Hematopoietic multipotent progenitor cell treated with erythropoietin and hydrocortisone succinate and interleukin-3 and kit ligand, for 17 days (in vitro differentiated cells): ENCODE measurements around the gene HIKESHI.

Source experiments
- DNase-seq: peaks from one replicate; pipeline ENCODE4 v3.0.0-alpha.2; 2015; ENCODE audit warnings: low spot score

The HIKESHI gene

GRCh38 chr11:86374586-86374985 is 72.5 kb downstream of the HIKESHI start, which contains the start of gene CCDC81:
Gene CCDC81 (plus strand): TSS chr11:86374887. CDS start chr11:86375164, 277 bp downstream.
- DNase-seq, result no peak

- DNase-seq, result no peak
Observed at GRCh38 chr11:86377972-86378371, 75.9 kb downstream of the HIKESHI start.

- DNase-seq, result no peak
Observed at GRCh38 chr11:86380295-86381059, 78.4 kb downstream of the HIKESHI start.

GRCh38 chr11:86383041-86383955 is 81.3 kb downstream of the HIKESHI start:
- DNase-seq, result no peak

DNA sequence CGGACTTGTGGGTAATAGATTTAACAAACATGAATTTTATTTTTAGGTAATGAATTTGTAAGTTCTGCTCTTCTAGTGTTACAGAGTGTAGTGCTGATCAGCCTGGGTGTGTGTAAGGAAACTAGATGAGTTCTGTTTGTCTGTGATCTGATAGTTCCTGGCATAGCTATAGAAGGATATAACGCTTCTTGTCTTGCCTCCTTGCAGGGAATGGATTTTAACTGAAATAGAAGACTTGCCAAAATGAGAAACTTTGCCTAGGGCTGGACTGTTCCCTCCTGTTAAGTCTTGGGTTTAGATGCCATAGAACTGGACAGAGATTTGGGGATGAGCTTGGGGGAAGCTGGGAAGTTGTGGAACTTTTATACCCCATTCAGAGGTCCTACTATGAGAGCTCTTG is 84.2 kb downstream of the HIKESHI start:
- DNase-seq, result no peak

DNA sequence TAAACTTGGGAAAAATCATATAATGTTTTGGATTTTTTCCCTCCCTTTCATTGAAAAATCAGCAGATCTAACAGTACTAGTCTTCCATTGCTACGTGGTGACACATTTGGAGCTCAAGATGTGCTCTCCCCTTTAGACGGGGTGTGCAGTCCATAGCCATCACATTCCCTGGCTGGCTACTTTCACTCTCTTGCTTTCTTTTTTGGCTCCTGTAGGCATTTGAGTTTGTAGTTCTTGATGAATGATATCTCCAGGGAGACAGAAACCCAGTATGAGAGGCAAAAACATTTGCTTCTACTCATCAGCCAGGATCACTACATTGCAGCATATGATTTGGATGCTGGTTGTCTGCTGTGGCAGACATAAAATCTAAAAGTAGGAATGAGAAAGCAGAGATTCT is 84.7 kb downstream of the HIKESHI start:
- no peak for DNase-seq

DNA sequence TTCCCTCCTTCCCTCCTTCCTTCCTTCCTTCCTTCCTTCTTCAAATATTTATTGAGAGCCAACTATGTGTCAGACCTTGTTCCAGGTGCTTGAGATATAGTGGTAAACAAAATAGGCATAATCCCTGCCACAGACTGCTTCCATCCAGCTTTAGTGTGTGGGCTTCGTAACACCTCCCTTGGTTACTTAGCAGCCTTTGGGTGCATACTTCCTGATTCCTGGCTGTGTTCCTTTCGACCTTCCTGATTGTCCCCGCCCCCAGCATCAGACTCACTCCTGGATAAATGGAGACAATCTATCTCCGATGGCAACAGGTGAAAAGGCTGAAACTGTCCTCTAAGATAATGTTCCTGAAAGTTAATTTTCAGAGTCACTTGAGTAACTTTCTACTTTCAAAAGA is 86.2 kb downstream of the HIKESHI start:
- DNase-seq, result no peak

- no peak for DNase-seq
Observed at GRCh38 chr11:86390487-86390886, 88.4 kb downstream of the HIKESHI start.

DNA sequence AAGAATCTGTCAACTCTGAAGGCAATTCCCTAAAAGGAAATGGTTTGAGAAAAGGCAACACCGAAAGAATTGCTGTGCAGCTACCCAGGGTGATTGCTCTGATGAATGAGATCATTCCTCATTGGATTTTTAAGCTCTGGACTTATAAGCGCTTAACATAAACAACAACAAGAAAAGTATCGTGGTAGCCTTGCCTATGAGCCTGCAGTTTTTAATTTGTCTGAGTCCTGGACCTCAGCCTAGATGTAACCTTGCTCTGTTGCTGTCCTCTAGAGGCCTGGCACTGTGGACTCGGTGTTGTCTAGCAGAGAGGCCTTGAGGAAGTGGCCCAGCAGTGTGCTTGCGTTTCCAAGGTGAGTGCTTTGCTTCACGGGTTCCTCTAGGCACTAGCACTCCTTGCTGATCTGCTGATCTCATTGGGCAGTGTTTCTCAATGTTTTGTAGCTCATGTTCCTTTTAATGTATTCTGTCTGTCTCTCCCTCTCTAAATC is 93.1 kb downstream of the HIKESHI start:
- no peak for DNase-seq
